NCI-H748 (cell line): ENCODE measurements around the gene CRYBG1.

Experiments used
- DNase-seq: peaks from one replicate; lab custom pipeline; 2025; ENCODE audit not compliant: unreplicated experiment; lab: John Stamatoyannopoulos, UW

CRYBG1 gene

DNA sequence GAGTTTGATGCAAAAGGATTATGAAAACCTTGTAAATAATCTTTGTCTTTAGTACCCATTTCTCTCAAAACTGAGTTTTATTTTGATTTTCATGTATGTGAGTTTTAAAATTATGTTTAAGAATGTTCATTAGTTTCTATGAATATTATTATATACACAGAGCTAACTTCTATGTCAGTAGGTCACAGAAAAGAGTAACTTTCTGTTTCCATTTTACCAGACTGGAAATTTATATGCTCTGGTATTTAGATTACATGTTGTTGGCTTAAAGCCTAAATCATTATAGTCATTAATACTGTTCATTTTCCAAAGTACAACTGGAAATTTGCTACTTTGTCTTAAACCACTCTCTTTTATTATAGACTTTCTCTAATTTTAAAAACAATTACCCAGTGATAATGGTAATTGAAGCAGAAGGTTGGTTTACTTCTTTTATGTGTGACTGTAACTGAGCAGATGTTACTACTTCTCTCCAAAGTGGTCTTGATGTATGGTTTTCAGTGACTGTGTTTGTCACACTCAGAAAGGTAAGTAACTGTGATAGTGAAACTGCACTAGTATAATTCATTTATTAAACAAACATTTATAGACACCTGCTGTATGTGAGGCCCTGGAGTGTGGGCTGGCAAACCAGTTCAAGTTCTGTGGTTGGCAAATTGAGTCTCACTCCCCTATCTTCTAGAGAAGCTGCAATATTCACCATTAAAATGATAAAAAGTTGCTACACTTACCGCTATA is 13.2 kb downstream of the CRYBG1 start:
- DNase-seq: no peak

DNA sequence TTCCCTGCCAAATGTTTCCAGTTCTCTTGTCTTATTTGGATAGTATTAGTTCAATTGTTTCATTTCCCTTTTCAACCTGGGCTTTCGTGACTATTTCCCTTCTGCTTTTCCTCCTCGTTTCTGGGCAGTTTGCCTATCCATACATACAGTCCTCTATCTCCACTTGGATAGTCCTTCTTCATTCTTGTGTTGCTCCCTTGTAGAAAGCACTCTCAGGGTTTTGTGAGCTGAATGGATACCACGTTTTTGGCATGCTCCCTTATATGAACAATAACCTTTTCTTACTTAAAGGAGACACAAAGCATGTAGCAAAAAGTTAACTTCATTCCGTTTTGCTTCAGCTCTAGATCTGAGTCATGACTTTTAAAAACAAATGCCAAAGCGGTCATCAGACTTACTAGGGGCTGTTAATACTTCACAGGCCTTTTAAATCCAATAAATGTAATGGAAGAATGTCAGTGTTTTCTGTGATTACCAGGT is 16.6 kb downstream of the CRYBG1 start:
- no peak for DNase-seq

- DNase-seq: no peak
Measured at GRCh38 chr6:106379951-106380350, 19.4 kb downstream of the CRYBG1 start.

DNA sequence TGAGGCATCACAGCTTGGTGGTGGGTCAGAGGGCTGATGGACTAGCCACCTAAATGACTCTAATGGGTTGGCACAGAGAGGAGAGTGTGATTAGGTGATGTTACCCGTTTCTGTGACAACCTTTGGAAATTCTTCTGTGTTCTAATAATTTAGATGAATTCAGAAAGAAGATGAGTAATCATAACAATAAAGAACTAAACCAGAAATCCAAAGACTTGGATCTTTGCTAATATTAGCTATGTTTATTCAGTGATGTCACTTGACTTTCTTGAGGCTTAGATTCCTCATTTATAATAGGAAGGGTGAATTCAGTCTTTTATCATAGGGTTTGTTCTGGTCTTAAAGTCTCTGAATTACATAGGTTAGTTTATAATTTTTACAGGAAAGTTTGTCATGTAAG is 19.9 kb downstream of the CRYBG1 start:
- no peak for DNase-seq

DNA sequence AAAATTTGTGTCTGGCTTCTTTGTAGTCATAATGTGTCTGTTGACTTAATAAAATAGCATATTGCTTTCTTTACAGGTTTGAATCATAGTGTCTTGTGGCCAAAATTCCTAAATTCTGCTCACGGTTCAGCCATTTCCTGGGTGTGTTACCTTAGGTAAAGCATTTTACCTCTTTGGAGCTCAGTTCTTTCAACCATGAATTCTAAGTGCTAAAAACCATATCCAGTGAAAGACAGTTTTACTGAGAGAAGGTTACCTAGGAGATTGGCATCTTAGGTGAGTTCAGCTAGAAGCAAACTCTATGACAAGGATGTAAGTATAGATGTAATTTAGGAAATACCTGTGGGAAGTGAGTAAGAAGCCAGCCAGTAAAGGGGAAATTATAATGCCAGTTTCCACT is 20.7 kb downstream of the CRYBG1 start:
- no peak for DNase-seq

DNA sequence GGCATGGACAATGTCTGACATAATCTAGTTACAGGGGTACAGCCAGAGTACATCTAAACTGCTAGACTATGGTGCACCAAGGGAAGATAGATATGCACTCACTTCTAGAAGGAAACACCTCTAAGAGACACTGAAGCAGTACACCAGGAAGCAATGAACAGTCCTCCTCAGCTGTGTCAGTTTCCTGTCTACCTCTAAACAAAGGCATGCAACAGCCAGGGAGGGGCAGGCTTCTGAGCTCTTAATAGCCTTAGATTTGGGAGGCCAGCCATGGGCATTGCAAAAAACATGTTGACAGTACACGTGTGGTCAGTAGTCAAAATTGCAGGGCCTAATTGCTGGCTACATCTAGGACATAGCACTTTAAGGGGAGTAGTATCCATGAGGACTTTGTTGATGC is 21.4 kb downstream of the CRYBG1 start:
- DNase-seq: peak; percentile 27

GRCh38 chr6:106383573-106383972 is 23.1 kb downstream of the CRYBG1 start:
- DNase-seq: no peak

DNA sequence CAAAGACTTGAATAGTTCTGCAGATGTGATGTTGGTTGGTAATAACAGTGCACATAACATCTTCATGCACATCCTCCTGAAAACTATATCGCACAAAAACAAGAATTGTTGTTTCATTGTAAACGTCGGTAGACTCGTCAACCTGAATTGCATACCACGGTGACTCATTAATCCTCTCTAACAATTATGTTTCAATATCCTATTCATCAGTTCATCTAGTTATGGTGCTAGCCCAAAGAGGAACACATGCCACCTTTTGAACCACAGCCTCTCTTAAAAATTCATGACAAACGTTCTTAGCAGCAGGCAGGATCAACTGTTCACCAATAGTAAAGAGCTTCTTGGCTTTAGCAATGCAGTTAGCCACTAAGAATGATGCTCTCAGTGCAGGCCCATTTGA is 25.0 kb downstream of the CRYBG1 start:
- no peak for DNase-seq

GRCh38 chr6:106387875-106388274 is 27.4 kb downstream of the CRYBG1 start:
- DNase-seq: no peak

DNA sequence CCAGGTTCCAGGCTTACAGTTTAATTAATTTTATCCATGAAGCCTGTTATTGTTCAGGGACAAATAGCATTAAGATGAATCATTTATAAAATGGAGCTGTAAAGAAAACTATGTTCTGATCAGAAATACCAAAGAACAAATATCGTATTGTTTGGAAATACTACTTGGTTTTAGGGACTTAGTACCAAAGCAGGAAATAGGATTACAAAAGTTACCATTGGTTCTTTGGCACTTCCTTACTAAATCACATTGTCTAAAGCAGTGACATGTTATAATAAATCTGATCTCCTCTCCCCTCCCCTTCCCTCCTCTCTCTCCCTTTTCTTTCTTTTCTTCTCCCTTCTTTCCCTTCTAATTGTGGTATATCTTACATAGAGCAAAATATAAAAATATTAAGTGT is 29.6 kb downstream of the CRYBG1 start:
- no peak for DNase-seq

GRCh38 chr6:106396426-106397220 is 36.1 kb downstream of the CRYBG1 start:
- DNase-seq: no peak

DNA sequence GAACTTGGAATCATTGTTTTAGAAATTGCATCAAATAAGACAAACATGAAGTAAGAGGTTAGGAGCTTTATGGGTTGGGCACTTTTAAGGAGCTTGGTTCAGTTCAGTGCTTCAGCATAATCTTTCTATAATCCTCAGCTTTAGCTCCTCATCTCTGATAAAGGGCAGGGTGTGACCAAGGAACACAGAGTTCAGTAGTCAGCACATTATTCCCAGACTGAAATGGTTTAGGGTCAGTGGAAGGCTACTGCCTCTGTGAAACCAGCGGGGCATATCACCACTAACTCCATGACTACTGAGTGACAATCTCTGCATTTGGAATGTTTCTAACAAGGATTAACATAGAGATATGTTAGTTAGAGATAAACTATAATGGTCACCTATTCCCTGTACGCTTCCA is 36.9 kb downstream of the CRYBG1 start:
- DNase-seq: no peak

GRCh38 chr6:106398621-106399020 is 38.1 kb downstream of the CRYBG1 start:
- DNase-seq: no peak

DNA sequence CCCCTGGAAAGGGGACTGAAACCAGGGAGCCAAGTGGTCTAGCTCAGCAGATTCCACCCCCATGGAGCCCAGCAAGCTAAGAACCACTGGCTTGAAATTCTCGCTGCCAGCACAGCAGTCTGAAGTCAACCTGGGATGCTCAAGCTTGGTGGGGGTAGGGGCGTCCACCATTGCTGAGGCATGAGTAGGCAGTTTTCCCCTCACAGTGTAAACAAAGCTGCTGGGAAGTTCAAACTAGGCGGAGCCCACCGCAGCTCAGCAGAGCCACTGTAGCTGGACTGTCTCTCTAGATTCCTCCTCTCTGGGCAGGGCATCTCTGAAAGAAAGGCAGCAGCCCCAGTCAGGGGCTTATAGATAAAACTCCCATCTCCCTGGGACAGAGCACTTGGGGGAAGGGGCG is 44.5 kb downstream of the CRYBG1 start:
- peak; percentile 15 for DNase-seq

DNA sequence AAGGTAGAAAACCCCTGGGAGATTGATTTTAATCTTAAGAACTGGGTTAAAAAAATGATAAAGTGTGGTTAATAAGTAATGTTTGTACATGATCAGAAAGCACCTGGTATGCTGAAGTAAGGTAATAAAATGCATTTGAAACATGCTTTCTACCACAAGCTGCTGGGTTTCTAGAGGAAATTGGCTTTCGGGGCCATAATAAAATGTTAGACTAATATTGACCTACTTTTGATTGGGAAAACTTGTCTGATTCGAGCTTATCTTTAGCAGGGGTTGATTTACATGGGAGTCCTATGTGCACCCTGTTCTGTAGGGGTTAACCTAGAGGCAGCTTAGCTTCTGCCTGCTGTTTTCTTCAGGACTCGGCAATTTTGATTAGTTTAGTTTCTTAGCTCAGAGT is 50.5 kb downstream of the CRYBG1 start:
- no peak for DNase-seq

- DNase-seq: peak; percentile 49
Measured at GRCh38 chr6:106411643-106412200, 51.2 kb downstream of the CRYBG1 start.

- no peak for DNase-seq
Measured at GRCh38 chr6:106413016-106413415, 52.5 kb downstream of the CRYBG1 start.

- no peak for DNase-seq
Measured at GRCh38 chr6:106413722-106414121, 53.2 kb downstream of the CRYBG1 start.

- DNase-seq: no peak
Measured at GRCh38 chr6:106415921-106416320, 55.4 kb downstream of the CRYBG1 start.

GRCh38 chr6:106417572-106418147 is 57.1 kb downstream of the CRYBG1 start:
- DNase-seq: no peak

GRCh38 chr6:106419900-106420613 is 59.5 kb downstream of the CRYBG1 start:
- no peak for DNase-seq
